A673 (cell line): Measurements from ENCODE around the gene SYNE1.

ENCODE experiments used
- CTCF ChIP-seq: fragments of 300-800, 200-600 bp; sonication (generic); conservative IDR thresholded peaks from 2 replicates; pipeline ENCODE4 v1.5.1; 2017; ENCODE audit warnings: low read depth, mild to moderate bottlenecking, antibody characterized with exemption, low read length, moderate library complexity, mixed read lengths
- EZH2 ChIP-seq: fragments of 200-600 bp; sonication (generic); IDR thresholded peaks from 2 replicates; pipeline ENCODE4 v1.6.1; 2017; ENCODE audit warnings: borderline replicate concordance, low read depth, mild to moderate bottlenecking, mixed read lengths, antibody characterized with exemption, low read length; ENCODE audit not compliant: poor library complexity, severe bottlenecking

GRCh38 chr6:152529369-152529768 is 107.8 kb downstream of the SYNE1 start:
- TF ChIP-seq CTCF: no peak
- no peak for TF ChIP-seq EZH2
